GM19328 (cell line): ENCODE data around the gene OR11G2.
"Not testable (repeated sequence)": the region's sequence is repeated elsewhere in the genome, so short reads cannot be mapped to it uniquely, and the experiment has no call there.

Experiments
- ATAC-seq: cut with Tn5 transposase; IDR thresholded peaks from one replicate; pipeline ENCODE4 v1.9.1; 2021; ENCODE audit warnings: mild to moderate bottlenecking, moderate library complexity; ENCODE audit not compliant: unreplicated experiment

OR11G2 gene

DNA sequence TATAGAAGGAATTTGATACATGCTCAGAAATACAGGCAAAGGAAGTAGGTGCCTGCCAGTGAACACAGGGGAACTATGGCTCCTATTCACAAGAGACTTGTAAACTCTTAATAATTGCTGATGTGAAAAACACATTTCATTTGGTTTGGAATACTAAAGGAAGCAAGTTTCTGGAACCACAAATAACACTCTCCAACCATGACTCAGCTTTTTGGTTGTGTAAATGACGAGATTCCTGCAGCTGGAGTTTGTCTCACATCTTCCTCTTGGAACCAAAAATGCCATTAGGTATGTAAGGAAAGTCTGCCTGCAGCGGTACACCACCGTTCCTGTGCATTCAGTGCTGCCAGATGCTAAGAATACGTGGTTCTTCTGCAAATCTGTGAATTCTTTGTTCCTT is 28.3 kb downstream of the OR11G2 start:
- no peak for ATAC-seq

DNA sequence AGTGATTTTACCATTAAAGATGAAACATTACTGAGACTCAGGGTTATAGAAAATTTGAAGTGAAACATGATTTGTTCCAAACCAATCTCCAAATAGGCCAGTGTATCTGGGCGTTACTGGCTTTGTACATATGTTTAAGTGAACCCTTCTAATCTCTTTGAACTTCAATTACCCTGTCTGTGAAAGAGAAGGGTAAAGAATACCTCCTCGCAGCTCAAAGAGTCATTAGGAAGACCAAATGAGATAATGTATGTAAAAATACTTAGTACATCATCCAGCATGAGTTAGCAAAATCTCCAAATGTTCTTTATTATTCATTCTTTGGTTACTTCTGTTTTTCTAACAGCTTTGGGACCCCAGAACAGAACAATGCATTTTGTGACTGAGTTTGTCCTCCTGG is 32.7 kb downstream of the OR11G2 start, which contains the start of gene OR11H6:
OR11H6 (plus strand) TSS at position 301 of the 400 bp plus-strand sequence; CDS start at position 301, 0 bp downstream.
- ATAC-seq: no peak

DNA sequence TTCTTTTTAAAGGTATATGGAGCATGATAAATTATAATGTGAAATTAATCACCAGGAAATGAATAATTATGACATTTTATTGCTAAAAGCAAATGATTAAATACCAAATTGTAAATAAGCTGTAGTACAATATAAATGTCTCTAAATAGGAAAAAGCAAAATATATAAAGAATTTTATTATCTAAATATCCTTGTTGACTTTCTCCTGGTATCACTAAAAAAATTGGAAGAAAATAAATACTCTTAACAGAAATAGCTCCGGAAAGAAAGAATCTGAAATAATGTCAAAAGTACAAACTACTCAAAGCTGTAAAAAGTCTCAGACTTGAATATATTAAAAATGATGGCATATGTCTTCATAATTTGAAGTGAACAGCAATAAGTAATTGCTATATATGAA is 38.0 kb downstream of the OR11G2 start, which contains the start of gene OR11H7:
OR11H7 (plus strand) TSS at position 301 of the 400 bp plus-strand sequence.
- no peak for ATAC-seq

DNA sequence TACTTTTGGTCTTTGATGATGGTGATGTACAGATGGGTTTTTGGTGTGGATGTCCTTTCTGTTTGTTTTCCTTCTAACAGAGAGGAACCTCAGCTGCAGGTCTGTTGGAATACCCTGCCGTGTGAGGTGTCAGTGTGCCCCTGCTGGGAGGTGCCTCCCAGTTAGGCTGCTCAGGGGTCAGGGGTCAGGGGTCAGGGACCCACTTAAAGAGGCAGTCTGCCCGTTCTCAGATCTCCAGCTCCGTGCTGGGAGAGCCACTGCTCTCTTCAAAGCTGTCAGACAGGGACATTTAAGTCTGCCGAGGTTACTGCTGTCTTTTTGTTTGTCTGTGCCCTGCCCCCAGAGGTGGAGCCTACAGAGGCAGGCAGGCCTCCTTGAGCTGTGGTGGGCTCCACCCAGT is 44.7 kb downstream of the OR11G2 start:
- ATAC-seq: not testable (repeated sequence)

DNA sequence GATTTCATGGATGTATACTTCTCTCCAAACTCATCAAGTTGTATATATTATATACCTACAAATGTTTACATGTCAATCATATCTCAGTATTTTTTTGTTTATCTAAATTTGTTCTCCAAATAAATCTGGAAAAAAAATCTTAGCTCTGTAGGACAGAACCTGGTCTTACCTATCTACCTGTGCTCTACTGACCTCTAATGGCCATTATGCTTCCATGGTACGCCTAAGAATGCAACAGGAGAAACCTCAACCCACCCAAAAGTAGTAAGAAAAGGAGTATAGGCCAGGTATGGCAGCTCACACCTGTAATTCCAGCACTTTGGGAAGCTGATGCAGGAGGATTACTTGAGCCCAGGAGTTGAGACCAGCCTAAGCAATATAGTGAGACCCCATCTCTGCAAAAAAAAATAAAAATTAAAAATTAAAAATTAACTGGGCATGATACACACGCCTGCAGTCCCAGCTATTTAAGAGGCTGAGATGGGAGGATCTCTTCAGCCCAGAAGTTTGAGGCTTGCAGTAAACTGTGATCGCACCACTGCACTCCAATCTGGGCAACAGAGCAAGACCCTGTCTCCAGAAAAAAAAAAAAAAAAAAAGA is 57.0 kb downstream of the OR11G2 start:
- no peak for ATAC-seq
